RWPE2 (cell line): ENCODE data around the gene LAMA5.

ENCODE experiments used
- ATAC-seq: fragments of 200-7000 bp; cut with Tn5 transposase; 3 replicates; pipeline ENCODE4 v1.9.1; 2021; ENCODE audit warnings: low read depth
- DNase-seq: peaks from one replicate; pipeline ENCODE4 v3.0.0-alpha.2; 2020; ENCODE audit warnings: low spot score
- H3K27ac ChIP-seq: fragments of 450-650 bp; 2 replicates; pipeline ENCODE4 v1.5.1; 2017; ENCODE audit warnings: mild to moderate bottlenecking; ENCODE audit not compliant: poor library complexity, severe bottlenecking
- H3K27me3 ChIP-seq: fragments of 250-450 bp; sonication (Bioruptor Pico); 2 replicates; pipeline ENCODE4 v1.5.1; 2021; ENCODE audit warnings: mild to moderate bottlenecking, moderate library complexity; ENCODE audit not compliant: insufficient read depth, poor library complexity, severe bottlenecking
- H3K36me3 ChIP-seq: fragments of 250-450 bp; sonication (Bioruptor Pico); 2 replicates; pipeline ENCODE4 v1.5.1; 2020; ENCODE audit warnings: low read depth, mild to moderate bottlenecking, moderate library complexity
- H3K4me1 ChIP-seq: fragments of 250-450 bp; sonication (Bioruptor Pico); 2 replicates; pipeline ENCODE4 v1.5.1; 2021; ENCODE audit warnings: mild to moderate bottlenecking, moderate library complexity; ENCODE audit not compliant: insufficient read depth, poor library complexity, severe bottlenecking
- H3K4me3 ChIP-seq: fragments of 250-450 bp; sonication (Bioruptor Pico); 2 replicates; pipeline ENCODE4 v1.5.1; 2021; ENCODE audit warnings: mild to moderate bottlenecking, moderate library complexity; ENCODE audit not compliant: severe bottlenecking
- H3K9me3 ChIP-seq: fragments of 250-450 bp; sonication (Bioruptor Pico); 2 replicates; pipeline ENCODE4 v1.5.1; 2021; ENCODE audit warnings: mild to moderate bottlenecking, moderate library complexity; ENCODE audit not compliant: severe bottlenecking
- CTCF ChIP-seq: fragments of 450-650 bp; IDR thresholded peaks from one replicate; pipeline ENCODE4 v1.5.1; 2017; ENCODE audit warnings: mild to moderate bottlenecking, moderate library complexity; ENCODE audit not compliant: poor library complexity, severe bottlenecking

The LAMA5 gene

DNA sequence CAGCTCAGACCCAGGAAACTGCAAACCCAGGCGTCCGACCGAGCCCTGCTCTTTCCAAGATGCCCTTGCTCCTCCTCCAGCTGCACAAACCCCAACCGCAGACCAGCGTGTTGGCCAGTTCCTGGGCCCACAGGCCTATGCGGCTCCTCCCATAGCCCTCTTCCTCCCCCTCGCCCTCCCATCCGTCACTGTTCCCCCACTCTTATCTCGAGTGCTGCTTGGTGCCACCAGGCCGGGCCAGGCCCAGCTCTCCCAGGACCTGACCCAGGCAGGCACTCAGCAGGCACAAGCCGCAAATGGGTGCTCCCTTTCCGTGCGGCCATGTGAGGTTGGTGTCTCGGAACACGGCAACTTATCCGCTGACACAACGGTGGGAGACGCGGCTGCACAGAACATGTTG lies 35.8 kb downstream of the LAMA5 start:
- ATAC-seq (no peak), DNase-seq (peak; percentile 87)
- H3K36me3 ChIP-seq = peaks cover 96% of the 10 kb centered on the region
- H3K27ac ChIP-seq = no peak overlapping the region
- no peak for TF ChIP-seq CTCF
- no peak overlapping the region for H3K4me3 ChIP-seq
- no peaks in the 10 kb centered on the region for H3K9me3 ChIP-seq
- H3K4me1 ChIP-seq = no peaks in the 10 kb centered on the region
- H3K27me3 ChIP-seq = no peaks in the 10 kb centered on the region

DNA sequence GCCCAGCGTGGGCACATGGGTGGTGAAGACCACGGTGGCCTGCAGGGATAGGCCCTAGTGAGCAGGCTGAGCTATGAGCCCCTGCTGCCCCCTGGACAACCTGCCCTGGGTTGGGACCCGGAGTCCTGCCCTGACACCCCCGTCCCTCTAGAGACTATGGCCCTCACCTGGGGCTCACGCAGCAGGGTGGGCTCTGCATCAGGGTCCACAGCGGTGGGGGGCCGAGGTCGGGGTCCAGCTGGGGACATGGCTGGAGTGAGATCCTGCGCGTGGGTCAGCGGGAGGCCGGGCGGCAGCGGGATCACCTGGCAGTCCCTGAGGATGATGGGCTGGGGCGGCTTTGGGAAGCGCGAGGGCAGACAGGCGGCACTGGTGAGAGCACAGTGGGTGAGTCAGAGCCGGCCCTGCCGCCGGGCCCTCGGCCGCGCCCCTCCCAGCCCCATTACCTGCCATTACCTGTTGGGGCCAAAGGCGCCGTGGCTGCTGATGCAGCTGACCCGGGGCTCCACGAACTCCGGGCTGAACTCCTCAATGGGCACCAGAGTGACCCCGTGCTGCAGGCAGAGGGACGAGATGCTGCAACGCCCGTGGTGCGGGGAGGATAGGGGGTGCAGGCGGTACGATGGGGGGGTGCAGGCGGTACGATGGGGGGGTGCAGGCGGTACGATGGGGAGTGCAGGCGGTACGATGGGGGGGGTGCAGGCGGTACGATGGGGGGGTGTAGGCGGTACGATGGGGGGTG lies 36.4 kb downstream of the LAMA5 start:
- ATAC-seq (peak; percentile 3; the same call in 1 of the 3 replicates), DNase-seq (peak; percentile 89)
- no peak for TF ChIP-seq CTCF
- Histone ChIP-seq H3K36me3 (peaks cover 96% of the 10 kb centered on the region), H3K4me1 (no peaks in the 10 kb centered on the region), H3K27me3 (no peaks in the 10 kb centered on the region), H3K9me3 (no peaks in the 10 kb centered on the region), H3K27ac (no peak overlapping the region), H3K4me3 (no peak overlapping the region)

- Histone ChIP-seq H3K9me3 (no peaks in the 10 kb centered on the region), H3K4me3 (no peak overlapping the region), H3K27ac (no peak overlapping the region), H3K36me3 (peaks cover 96% of the 10 kb centered on the region), H3K4me1 (no peaks in the 10 kb centered on the region), H3K27me3 (no peaks in the 10 kb centered on the region)
- ATAC-seq = no peak
- TF ChIP-seq CTCF = no peak
- peak; percentile 91 for DNase-seq
These were observed 37.4 kb downstream of the LAMA5 start for GRCh38 chr20:62329389-62330377.

- Histone ChIP-seq H3K4me1 (no peaks in the 10 kb centered on the region), H3K4me3 (no peak overlapping the region), H3K36me3 (peaks cover 96% of the 10 kb centered on the region), H3K9me3 (no peaks in the 10 kb centered on the region), H3K27ac (no peak overlapping the region), H3K27me3 (no peaks in the 10 kb centered on the region)
- peak; percentile 85 for DNase-seq
- no peak for TF ChIP-seq CTCF
- no peak for ATAC-seq
These were observed 38.3 kb downstream of the LAMA5 start for GRCh38 chr20:62328684-62329388.
